ENCODE results near the gene KCNH2. TPM values are rescaled to one million over a fixed set of nuclear protein-coding genes. Genes with fewer than 3 reads are reported as not detected.

The KCNH2 gene
- total and polyA plus RNA-seq, 2 donors (not counting 1 experiment from before 2014, with no cell fraction given) = 0.86 to 2.7 TPM

DNA sequence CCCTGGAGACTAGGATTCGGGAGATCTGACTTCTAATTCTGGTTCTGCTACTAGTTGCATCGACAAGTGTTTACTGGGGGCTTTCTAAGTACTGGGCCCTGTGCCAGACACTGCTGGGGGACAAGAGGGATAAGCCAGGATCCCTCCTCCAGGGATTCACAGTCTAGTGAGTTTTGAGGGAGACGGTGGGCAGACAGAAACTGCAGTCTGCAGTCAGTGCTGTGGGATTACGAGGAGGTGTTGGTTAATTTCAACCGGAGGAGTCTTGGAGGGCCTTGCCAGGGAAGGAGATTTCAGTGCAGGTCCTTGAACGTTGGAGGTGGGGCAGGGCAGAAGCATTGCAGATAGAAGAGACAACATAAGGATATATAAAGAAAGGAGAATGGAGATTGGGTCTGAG lies 3.5 kb upstream of the KCNH2 start:
- H3K9ac ChIP-seq (ENCODE audit: low read length) = no peak overlapping the region
- Mint-ChIP-seq H3K27ac (no peak overlapping the region), H3K4me3 (no peak overlapping the region), H3K4me1 (peaks cover 21% of the 10 kb centered on the region), H3K27me3 (peaks cover 58% of the 10 kb centered on the region), H3K9me3 (ENCODE audit: insufficient read depth) (no peaks in the 10 kb centered on the region)
- H3K79me2 ChIP-seq (ENCODE audit: control insufficient read depth, insufficient read depth, low read length) = no peaks in the 10 kb centered on the region
- H3K4me3 ChIP-seq (ENCODE audit: control extremely low read depth in 1 of 5, extremely low read depth in 1 of 5, insufficient read depth in 1 of 5, low read depth in 2 of 5, low read length in 4 of 5) = no peak overlapping the region
- ChIA-PET POLR2A (no interaction called here), CTCF (no interaction called here)
- H3K4me1 ChIP-seq (ENCODE audit: control insufficient read depth in 2 of 2, insufficient read depth in 2 of 2, low read length in 2 of 2) = peaks cover 17 to 18% of the 10 kb centered on the region in 2 donors
- H3K9me3 ChIP-seq (ENCODE audit: control extremely low read depth in 1 of 3, control insufficient read depth in 2 of 3, insufficient read depth in 1 of 3, low read length in 2 of 3) = peaks cover 0 to 15% (median 0%) of the 10 kb centered on the region in 3 donors
- H3K4me2 ChIP-seq (replicated peaks; ENCODE audit: low read depth, low read length, poor library complexity, severe bottlenecking) = no peak overlapping the region
- DNase-seq (no peak), ATAC-seq (ENCODE audit: low read depth) (no peak)
- no peaks in the 10 kb centered on the region for H3K36me3 ChIP-seq (replicated peaks in 1 of 2; ENCODE audit: control extremely low read depth in 1 of 2, control insufficient read depth in 1 of 2, extremely low read depth in 1 of 2, insufficient read depth in 2 of 2, low read length in 1 of 2)
- TF ChIP-seq CTCF (IDR thresholded peaks at IDR 0.05) (no peak), EZH2 (IDR thresholded peaks at IDR 0.05; ENCODE audit: borderline replicate concordance, insufficient read depth, low read depth, low read length, poor library complexity, severe bottlenecking) (no peak)
- no peak overlapping the region for H2AFZ ChIP-seq (ENCODE audit: insufficient read depth, low read depth, low read length, poor library complexity, severe bottlenecking)
- intact Hi-C loops (cut with micrococcal nuclease) = loop anchor here (10.0 kb wide), 1 partner anchor 207 kb away; no protein-coding TSS in a partner anchor
- 90% methylated on average over 5 of the region's 6 CpGs for WGBS (ENCODE audit: insufficient coverage)
- H3K27ac ChIP-seq (ENCODE audit: low read length in 2 of 2) = no peak overlapping the region
- no peaks in the 10 kb centered on the region for H4K20me1 ChIP-seq (ENCODE audit: control insufficient read depth, insufficient read depth, low read length, poor library complexity, severe bottlenecking)
- H3K27me3 ChIP-seq (replicated peaks in 1 of 4; ENCODE audit: control extremely low read depth in 1 of 4, control insufficient read depth in 3 of 4, insufficient read depth in 4 of 4, low read length in 3 of 4) = peaks cover 0 to 59% (median 22%) of the 10 kb centered on the region in 4 experiments

GRCh38 chr7:150980663-150981062 lies 2.5 kb upstream of the KCNH2 start:
- DNase-seq = no peak
- Mint-ChIP-seq H3K4me1 (peaks cover 20% of the 10 kb centered on the region), H3K9me3 (ENCODE audit: insufficient read depth) (no peaks in the 10 kb centered on the region), H3K4me3 (no peak overlapping the region), H3K27me3 (peaks cover 53% of the 10 kb centered on the region), H3K27ac (no peak overlapping the region)
- no peak overlapping the region for H3K4me3 ChIP-seq (ENCODE audit: control extremely low read depth in 1 of 5, extremely low read depth in 1 of 5, insufficient read depth in 1 of 5, low read depth in 2 of 5, low read length in 4 of 5)
- H4K20me1 ChIP-seq (ENCODE audit: control insufficient read depth, insufficient read depth, low read length, poor library complexity, severe bottlenecking) = no peaks in the 10 kb centered on the region
- TF ChIP-seq EZH2 (IDR thresholded peaks at IDR 0.05; ENCODE audit: borderline replicate concordance, insufficient read depth, low read depth, low read length, poor library complexity, severe bottlenecking) (no peak), CTCF (IDR thresholded peaks at IDR 0.05) (no peak)
- H3K36me3 ChIP-seq (replicated peaks in 1 of 2; ENCODE audit: control extremely low read depth in 1 of 2, control insufficient read depth in 1 of 2, extremely low read depth in 1 of 2, insufficient read depth in 2 of 2, low read length in 1 of 2) = no peaks in the 10 kb centered on the region
- no peaks in the 10 kb centered on the region for H3K79me2 ChIP-seq (ENCODE audit: control insufficient read depth, insufficient read depth, low read length)
- no peak overlapping the region for H3K4me2 ChIP-seq (replicated peaks; ENCODE audit: low read depth, low read length, poor library complexity, severe bottlenecking)
- no peak overlapping the region for H3K9ac ChIP-seq (ENCODE audit: low read length)
- WGBS (ENCODE audit: insufficient coverage) = 86% methylated on average over 1 of the region's 2 CpGs
- no peak overlapping the region for H3K27ac ChIP-seq (ENCODE audit: low read length in 2 of 2)
- peaks cover 0 to 22% (median 0%) of the 10 kb centered on the region in 3 donors for H3K9me3 ChIP-seq (ENCODE audit: control extremely low read depth in 1 of 3, control insufficient read depth in 2 of 3, insufficient read depth in 1 of 3, low read length in 2 of 3)
- ATAC-seq (ENCODE audit: low read depth) = no peak
- POLR2A ChIA-PET = no interaction called here
- peaks cover 0 to 58% (median 30%) of the 10 kb centered on the region in 4 experiments for H3K27me3 ChIP-seq (replicated peaks in 1 of 4; ENCODE audit: control extremely low read depth in 1 of 4, control insufficient read depth in 3 of 4, insufficient read depth in 4 of 4, low read length in 3 of 4)
- CTCF ChIA-PET = interaction anchor here (0.6 to 1.8 kb wide), 4 partner anchors 18 to 1697 kb away, joined by 3 to 7 read pairs (median 5); no protein-coding TSS in a partner anchor
- H2AFZ ChIP-seq (ENCODE audit: insufficient read depth, low read depth, low read length, poor library complexity, severe bottlenecking) = no peak overlapping the region
- intact Hi-C loops (cut with micrococcal nuclease) = loop anchor here (10.0 kb wide), 1 partner anchor 206 kb away; no protein-coding TSS in a partner anchor
- H3K4me1 ChIP-seq (ENCODE audit: control insufficient read depth in 2 of 2, insufficient read depth in 2 of 2, low read length in 2 of 2) = peaks cover 19 to 28% of the 10 kb centered on the region in 2 donors
